GM18499 (cell line): ENCODE data around the gene GGACT.

Experiments used
- ATAC-seq: cut with Tn5 transposase; IDR thresholded peaks from one replicate; pipeline ENCODE4 v1.9.1; 2021; ENCODE audit warnings: moderate number of reproducible peaks; ENCODE audit not compliant: insufficient read depth, unreplicated experiment

GGACT gene

GRCh38 chr13:100518394-100519062, 70.1 kb downstream of the GGACT start:
- ATAC-seq = no peak

- no peak for ATAC-seq
Observed at GRCh38 chr13:100517728-100518127, 70.9 kb downstream of the GGACT start.

GRCh38 chr13:100517135-100517534, 71.5 kb downstream of the GGACT start:
- ATAC-seq = no peak

GRCh38 chr13:100515410-100515800, 73.2 kb downstream of the GGACT start:
- ATAC-seq = no peak

- peak; percentile 85 for ATAC-seq
Observed at GRCh38 chr13:100514788-100515409, 73.7 kb downstream of the GGACT start.

GRCh38 chr13:100513987-100514670, 74.5 kb downstream of the GGACT start:
- ATAC-seq = no peak

GRCh38 chr13:100513171-100513570, 75.4 kb downstream of the GGACT start:
- no peak for ATAC-seq

- ATAC-seq = no peak
Observed at GRCh38 chr13:100512422-100512821, 76.2 kb downstream of the GGACT start.

GRCh38 chr13:100511466-100511865, 77.1 kb downstream of the GGACT start:
- no peak for ATAC-seq

- ATAC-seq = no peak
Observed at GRCh38 chr13:100510208-100510957, 78.2 kb downstream of the GGACT start.

GRCh38 chr13:100508996-100509395, 79.6 kb downstream of the GGACT start:
- ATAC-seq = no peak

- ATAC-seq = no peak
Observed at GRCh38 chr13:100508455-100508854, 80.1 kb downstream of the GGACT start.

GRCh38 chr13:100506600-100507422, 81.8 kb downstream of the GGACT start:
- ATAC-seq = no peak

GRCh38 chr13:100506154-100506553, 82.4 kb downstream of the GGACT start:
- peak; percentile 62 for ATAC-seq

- ATAC-seq = no peak
Observed at GRCh38 chr13:100503622-100504021, 85.0 kb downstream of the GGACT start.

- ATAC-seq = no peak
Observed at GRCh38 chr13:100502446-100502845, 86.1 kb downstream of the GGACT start.

GRCh38 chr13:100497389-100497788, 91.2 kb downstream of the GGACT start:
- no peak for ATAC-seq

GRCh38 chr13:100495455-100495854, 93.1 kb downstream of the GGACT start:
- ATAC-seq = no peak

- ATAC-seq = no peak
Observed at GRCh38 chr13:100493418-100493817, 95.2 kb downstream of the GGACT start.
